WTC11 (cell line): ENCODE measurements around the gene SHROOM3. TPM values are rescaled to one million over a fixed set of nuclear protein-coding genes. Genes with fewer than 3 reads are reported as not detected.

Experiments
- ATAC-seq: fragments of 200-7000 bp; cut with Tn5 transposase; 2 replicates; pipeline ENCODE4 v1.10.0; 2021; ENCODE audit warnings: mild to moderate bottlenecking, moderate library complexity
- CTCF ChIA-PET: fragments of 300-600 bp; sonication (Branson Sonifier 250); formaldehyde crosslinking; loops from one replicate; lab custom pipeline; 2021; ENCODE audit warnings: antibody characterized with exemption; lab: Charles Lee
- POLR2A ChIA-PET: fragments of 350-600 bp; sonication (Branson Sonifier 250); formaldehyde crosslinking; loops from one replicate; lab custom pipeline; 2021; ENCODE audit warnings: antibody characterized with exemption; lab: Charles Lee
- DNase-seq: peaks from one replicate; pipeline ENCODE4 v3.0.0; 2021; ENCODE audit warnings: low spot score
- H3K27ac Mint-ChIP-seq: 2 replicates; pipeline ENCODE4 v1.8.0; 2021; ENCODE audit warnings: mixed read lengths
- H3K27me3 Mint-ChIP-seq: 2 replicates; pipeline ENCODE4 v1.8.0; 2021; ENCODE audit warnings: low read depth, mild to moderate bottlenecking, moderate library complexity, mixed read lengths
- H3K36me3 Mint-ChIP-seq: 2 replicates; pipeline ENCODE4 v1.8.0; 2021; ENCODE audit warnings: mixed read lengths
- H3K4me1 Mint-ChIP-seq: 2 replicates; pipeline ENCODE4 v1.8.0; 2022; ENCODE audit warnings: mixed read lengths
- H3K4me3 Mint-ChIP-seq: 2 replicates; pipeline ENCODE4 v1.8.0; 2021; ENCODE audit warnings: mild to moderate bottlenecking, moderate library complexity, mixed read lengths
- H3K9me3 Mint-ChIP-seq: 2 replicates; pipeline ENCODE4 v1.8.0; 2021; ENCODE audit warnings: mixed read lengths
- ATF6 ChIP-seq: sonication (generic); formaldehyde crosslinking; IDR thresholded peaks from 2 replicates; pipeline ENCODE4 v1.8.1; 2023; ENCODE audit warnings: mild to moderate bottlenecking, missing genetic modification reagents
- CBFB ChIP-seq: sonication (generic); formaldehyde crosslinking; IDR thresholded peaks from 2 replicates; pipeline ENCODE4 v1.8.1; 2022; ENCODE audit warnings: mild to moderate bottlenecking, low read depth, missing genetic modification reagents
- CREB1 ChIP-seq: sonication (generic); formaldehyde crosslinking; IDR thresholded peaks from 2 replicates; pipeline ENCODE4 v1.8.0; 2023; ENCODE audit warnings: mild to moderate bottlenecking, missing genetic modification reagents
- E2F4 ChIP-seq: sonication (generic); formaldehyde crosslinking; IDR thresholded peaks from 2 replicates; pipeline ENCODE4 v1.8.1; 2022; ENCODE audit warnings: low read depth, mild to moderate bottlenecking, moderate library complexity, missing genetic modification reagents, borderline replicate concordance
- E2F5 ChIP-seq: sonication (generic); formaldehyde crosslinking; IDR thresholded peaks from 2 replicates; pipeline ENCODE4 v1.8.1; 2022; ENCODE audit warnings: mild to moderate bottlenecking, moderate library complexity, missing genetic modification reagents
- ELF4 ChIP-seq: sonication (generic); formaldehyde crosslinking; IDR thresholded peaks from 2 replicates; pipeline ENCODE4 v1.8.1; 2022; ENCODE audit warnings: low read depth, mild to moderate bottlenecking, moderate library complexity, missing genetic modification reagents
- GTF2I ChIP-seq: fragments of 250-450 bp; sonication (Bioruptor Pico); conservative IDR thresholded peaks from 2 replicates; pipeline ENCODE4 v1.4.0; 2021; ENCODE audit warnings: mild to moderate bottlenecking
- HMGA2 ChIP-seq: fragments of 250-450 bp; sonication (Bioruptor Pico); IDR thresholded peaks from 2 replicates; pipeline ENCODE4 v1.4.0; 2021; ENCODE audit warnings: mild to moderate bottlenecking, moderate library complexity
- IRF2 ChIP-seq: sonication (generic); formaldehyde crosslinking; IDR thresholded peaks from 2 replicates; pipeline ENCODE4 v1.8.0; 2022; ENCODE audit warnings: low read depth, missing genetic modification reagents, borderline replicate concordance
- NFE2L1 ChIP-seq: sonication (generic); formaldehyde crosslinking; IDR thresholded peaks from 2 replicates; pipeline ENCODE4 v1.8.1; 2023; ENCODE audit warnings: missing genetic modification reagents
- OVOL2 ChIP-seq: fragments of 250-450 bp; sonication (Bioruptor Pico); IDR thresholded peaks from 2 replicates; pipeline ENCODE4 v1.9.0; 2021; ENCODE audit warnings: mild to moderate bottlenecking, borderline replicate concordance
- PREB ChIP-seq: sonication (generic); formaldehyde crosslinking; IDR thresholded peaks from 2 replicates; pipeline ENCODE4 v1.8.1; 2022; ENCODE audit warnings: mild to moderate bottlenecking, missing genetic modification reagents, moderate library complexity, borderline replicate concordance
- RELA ChIP-seq: sonication (generic); formaldehyde crosslinking; IDR thresholded peaks from 2 replicates; pipeline ENCODE4 v1.8.1; 2022; ENCODE audit warnings: missing genetic modification reagents, mild to moderate bottlenecking, borderline replicate concordance
- RORB ChIP-seq: fragments of 250-450 bp; sonication (Bioruptor Pico); IDR thresholded peaks from 2 replicates; pipeline ENCODE4 v1.9.0; 2021; ENCODE audit warnings: mild to moderate bottlenecking
- ZNF232 ChIP-seq: sonication (generic); formaldehyde crosslinking; IDR thresholded peaks from 2 replicates; pipeline ENCODE4 v1.8.0; 2022; ENCODE audit warnings: mild to moderate bottlenecking, missing genetic modification reagents
- ZNF396 ChIP-seq: fragments of 250-450 bp; sonication (Bioruptor Pico); IDR thresholded peaks from 2 replicates; pipeline ENCODE4 v1.8.0; 2021; ENCODE audit warnings: mild to moderate bottlenecking, moderate library complexity, borderline replicate concordance
- ZNF416 ChIP-seq: fragments of 250-450 bp; sonication (Bioruptor Pico); IDR thresholded peaks from 2 replicates; pipeline ENCODE4 v1.9.0; 2021; ENCODE audit warnings: mild to moderate bottlenecking, inconsistent platforms
- ZNF423 ChIP-seq: fragments of 250-450 bp; sonication (Bioruptor Pico); IDR thresholded peaks from 2 replicates; pipeline ENCODE4 v2.1.2; 2022; ENCODE audit warnings: mild to moderate bottlenecking, moderate library complexity
- ZSCAN18 ChIP-seq: fragments of 250-450 bp; sonication (Bioruptor Pico); IDR thresholded peaks from 2 replicates; pipeline ENCODE4 v2.1.2; 2022; ENCODE audit warnings: mild to moderate bottlenecking, moderate library complexity
- total RNA-seq: library from RNA; stranded (reverse); gene quantifications from 3 replicates; pipeline ENCODE4 v1.2.3, GENCODE V29; 2021

The SHROOM3 gene
- total RNA-seq, 1 experiment from 2014 or later = 71.9 TPM

- Mint-ChIP-seq H3K27me3 (no peaks in the 10 kb centered on the region), H3K27ac (no peak overlapping the region), H3K4me1 (peaks cover 2% of the 10 kb centered on the region; the same call in 1 of the 2 replicates), H3K4me3 (no peak overlapping the region), H3K9me3 (peaks cover 10% of the 10 kb centered on the region), H3K36me3 (peaks cover 63% of the 10 kb centered on the region)
- DNase-seq = no peak
- TF ChIP-seq ZNF423 (CRISPR knock-in tag) = no peak
- no peak for TF ChIP-seq ZSCAN18 (CRISPR knock-in tag)
- no peak for TF ChIP-seq GTF2I (CRISPR knock-in tag)
- TF ChIP-seq IRF2 (CRISPR knock-in tag) = no peak
- no peak for TF ChIP-seq ZNF416
- no peak for TF ChIP-seq CBFB
- no peak for TF ChIP-seq ZNF396 (CRISPR knock-in tag)
- no peak for TF ChIP-seq RORB
- CTCF ChIA-PET = no interaction called here
- no peak for ATAC-seq
- POLR2A ChIA-PET = no interaction called here
Observed at GRCh38 chr4:76754439-76754838, 319.4 kb downstream of the SHROOM3 start.

- Mint-ChIP-seq H3K36me3 (peaks cover 62% of the 10 kb centered on the region), H3K27ac (no peak overlapping the region), H3K4me3 (no peak overlapping the region), H3K9me3 (peaks cover 10% of the 10 kb centered on the region), H3K4me1 (peaks cover 2% of the 10 kb centered on the region; the same call in 1 of the 2 replicates), H3K27me3 (no peaks in the 10 kb centered on the region)
- ChIA-PET CTCF (no interaction called here), POLR2A (no interaction called here)
- TF ChIP-seq CBFB (no peak), CREB1 (CRISPR knock-in tag) (no peak), ELF4 (CRISPR knock-in tag) (no peak), ATF6 (CRISPR knock-in tag) (no peak), ZNF423 (CRISPR knock-in tag) (no peak), PREB (CRISPR knock-in tag) (no peak), E2F5 (CRISPR knock-in tag) (no peak), RELA (no peak), NFE2L1 (CRISPR knock-in tag) (no peak), OVOL2 (CRISPR knock-in tag) (no peak), HMGA2 (CRISPR knock-in tag) (no peak)
- no peak for DNase-seq
- no peak for ATAC-seq
Observed at GRCh38 chr4:76755756-76756155, 320.7 kb downstream of the SHROOM3 start.

GRCh38 chr4:76756416-76756815 lies 321.4 kb downstream of the SHROOM3 start:
- peaks cover 62% of the 10 kb centered on the region for H3K36me3 Mint-ChIP-seq
- ChIA-PET POLR2A (interaction anchor here (1.0 kb wide), 1 partner anchor 59 kb away, joined by 3 read pairs; no protein-coding TSS in a partner anchor), CTCF (interaction anchor here (2.4 kb wide), 2 partner anchors 23 to 28 kb away, joined by 9 read pairs; no protein-coding TSS in a partner anchor)
- peaks cover 2% of the 10 kb centered on the region; the same call in 1 of the 2 replicates for H3K4me1 Mint-ChIP-seq
- H3K27me3 Mint-ChIP-seq = no peaks in the 10 kb centered on the region
- TF ChIP-seq ZNF232 (CRISPR knock-in tag) = no peak
- no peak for TF ChIP-seq E2F4 (CRISPR knock-in tag)
- no peak for TF ChIP-seq HMGA2 (CRISPR knock-in tag)
- no peak for TF ChIP-seq CBFB
- TF ChIP-seq, all 79 proteins: peak for 0
- Mint-ChIP-seq H3K27ac (no peak overlapping the region), H3K9me3 (peaks cover 8% of the 10 kb centered on the region), H3K4me3 (no peak overlapping the region)
- ATAC-seq (no peak), DNase-seq (no peak)
